HepG2 (cell line): ENCODE data around the gene RMI2. TPM values are rescaled to one million over a fixed set of nuclear protein-coding genes. Genes with fewer than 3 reads are reported as not detected.

Experiments used
- ARID2 ChIP-seq: sonication (generic); formaldehyde crosslinking; IDR thresholded peaks from 2 replicates; pipeline ENCODE4 v1.8.1; 2022; ENCODE audit warnings: mild to moderate bottlenecking, missing genetic modification reagents, borderline replicate concordance
- HHEX ChIP-seq: IDR thresholded peaks from 2 replicates; pipeline ENCODE4 v1.6.1; 2016; ENCODE audit warnings: control low read depth
- NR2F2 ChIP-seq: IDR thresholded peaks from 2 replicates; pipeline ENCODE4 v1.6.1; 2012; ENCODE audit warnings: low read depth, inconsistent platforms, borderline replicate concordance
- PCBP2 ChIP-seq: fragments of 200-400 bp; formaldehyde crosslinking; optimal IDR thresholded peaks from 2 replicates; pipeline ENCODE3; 2018; ENCODE audit warnings: low read length, low read depth; ENCODE audit not compliant: poor library complexity, severe bottlenecking
- SALL2 ChIP-seq: sonication (generic); formaldehyde crosslinking; IDR thresholded peaks from 2 replicates; pipeline ENCODE4 v1.8.1; 2023; ENCODE audit warnings: mild to moderate bottlenecking, missing genetic modification reagents, inconsistent platforms
- SOX13 ChIP-seq, 3 experiments: fragments of 450-650 bp in 1 of 3; sonication (generic) in 1 of 3; formaldehyde crosslinking in 1 of 3; IDR thresholded peaks in 2 of 3; conservative IDR thresholded peaks in 1 of 3; 2 replicates each; pipeline versions ENCODE4 v1.5.0 to v1.6.1; 2016 to 2020; ENCODE audit warnings: antibody characterized with exemption in 1 of 3, mild to moderate bottlenecking in 1 of 3, missing compliant biosample characterization in 1 of 3, missing genetic modification reagents in 1 of 3, moderate library complexity in 1 of 3
- TCF12 ChIP-seq, 2 experiments: fragments of 450-650 bp in 1 of 2; sonication (generic) in 1 of 2; formaldehyde crosslinking in 1 of 2; IDR thresholded peaks; 2 replicates each; pipeline versions ENCODE4 v1.6.1 to v1.8.0; 2017 to 2022; ENCODE audit warnings: antibody characterized with exemption in 1 of 2, mild to moderate bottlenecking in 1 of 2, missing genetic modification reagents in 1 of 2, moderate library complexity in 1 of 2
- TCF7L2 ChIP-seq: IDR thresholded peaks from 2 replicates; pipeline ENCODE4 v1.6.1; 2011; ENCODE audit warnings: mild to moderate bottlenecking, low read depth, low read length, moderate library complexity
- TP53 ChIP-seq: sonication (generic); formaldehyde crosslinking; conservative IDR thresholded peaks from 2 replicates; pipeline ENCODE4 v1.4.0; 2020; ENCODE audit warnings: missing genetic modification reagents
- ZFP90 ChIP-seq: sonication (generic); formaldehyde crosslinking; IDR thresholded peaks from 2 replicates; pipeline ENCODE4 v1.8.0; 2022; ENCODE audit warnings: missing genetic modification reagents, mild to moderate bottlenecking, inconsistent platforms, borderline replicate concordance
- ZNF350 ChIP-seq: sonication (generic); formaldehyde crosslinking; IDR thresholded peaks from 2 replicates; pipeline ENCODE4 v1.4.0; 2020; ENCODE audit warnings: mild to moderate bottlenecking, low read depth, missing genetic modification reagents, borderline replicate concordance
- ZNF354B ChIP-seq: sonication (generic); formaldehyde crosslinking; IDR thresholded peaks from 2 replicates; pipeline ENCODE4 v1.8.0; 2022; ENCODE audit warnings: mild to moderate bottlenecking, missing genetic modification reagents
- ZNF441 ChIP-seq: sonication (generic); formaldehyde crosslinking; IDR thresholded peaks from 2 replicates; pipeline ENCODE4 v1.7.0; 2021; ENCODE audit warnings: missing genetic modification reagents, borderline replicate concordance
- polyA plus RNA-seq, 8 experiments: library from polyadenylated mRNA; depleted of rRNA in 3 of 8; stranded (reverse) in 7 of 8; unstranded in 1 of 8; fragments of >200 nt; fragmentation: Illumina TruSeq in 4 of 8; extraction: Trizol in 4 of 8; gene quantifications; 2 replicates each; pipeline versions ENCODE4 v1.2.1 to v1.2.3, GENCODE V29; 2011 to 2016; ENCODE audit warnings: low read depth in 4 of 8, missing spikeins in 1 of 8, mixed read lengths in 1 of 8; ENCODE audit not compliant: insufficient read depth in 1 of 8
- total RNA-seq, 5 experiments: library from RNA; depleted of rRNA; stranded (reverse); fragments of >200 nt; fragmentation: Illumina TruSeq; extraction: Trizol; gene quantifications; 2 replicates each; pipeline ENCODE4 v1.2.3, GENCODE V29; 2016; ENCODE audit warnings: low read depth in 1 of 5
- TF ChIP-seq, protein P1 (sequence below): sonication (generic); formaldehyde crosslinking; IDR thresholded peaks from 2 replicates; pipeline ENCODE4 v1.5.1; 2020; ENCODE audit warnings: mild to moderate bottlenecking, missing genetic modification reagents, moderate library complexity
- TF ChIP-seq, protein P2 (sequence below): sonication (generic); formaldehyde crosslinking; IDR thresholded peaks from 2 replicates; pipeline ENCODE4 v1.8.1; 2023; ENCODE audit warnings: mild to moderate bottlenecking, missing genetic modification reagents
- TF ChIP-seq, protein P3 (sequence below): sonication (generic); formaldehyde crosslinking; IDR thresholded peaks from 2 replicates; pipeline ENCODE4 v1.4.0; 2020; ENCODE audit warnings: missing genetic modification reagents, borderline replicate concordance
- TF ChIP-seq, protein P4 (sequence below): sonication (generic); formaldehyde crosslinking; conservative IDR thresholded peaks from 2 replicates; pipeline ENCODE4 v1.4.0; 2020; ENCODE audit warnings: missing genetic modification reagents

Gene RMI2
- total and polyA plus RNA-seq, 2 of the 13 experiments (the other 11 are each of a cell fraction or from before 2014, with no cell fraction given) = 24.5 to 55.7 TPM

DNA sequence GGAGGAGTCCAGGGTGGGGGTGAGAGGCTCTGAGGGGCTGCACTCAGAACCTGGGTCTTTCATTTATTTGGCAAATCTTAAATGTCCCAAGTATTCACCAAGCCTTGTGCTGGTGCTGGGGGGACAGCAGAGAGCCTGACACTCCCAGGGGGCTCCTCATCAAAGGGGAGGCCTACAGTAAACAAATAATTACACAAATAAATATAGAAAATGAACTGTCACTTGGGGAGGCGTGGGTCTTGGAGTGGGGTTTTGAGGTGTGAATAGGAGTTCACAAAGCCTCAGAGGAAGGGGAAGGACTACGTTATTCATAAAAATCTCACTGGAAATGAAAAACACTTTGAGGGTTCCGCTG, 48.9 kb upstream of the RMI2 start (continued):
- TF ChIP-seq, protein P1, sequence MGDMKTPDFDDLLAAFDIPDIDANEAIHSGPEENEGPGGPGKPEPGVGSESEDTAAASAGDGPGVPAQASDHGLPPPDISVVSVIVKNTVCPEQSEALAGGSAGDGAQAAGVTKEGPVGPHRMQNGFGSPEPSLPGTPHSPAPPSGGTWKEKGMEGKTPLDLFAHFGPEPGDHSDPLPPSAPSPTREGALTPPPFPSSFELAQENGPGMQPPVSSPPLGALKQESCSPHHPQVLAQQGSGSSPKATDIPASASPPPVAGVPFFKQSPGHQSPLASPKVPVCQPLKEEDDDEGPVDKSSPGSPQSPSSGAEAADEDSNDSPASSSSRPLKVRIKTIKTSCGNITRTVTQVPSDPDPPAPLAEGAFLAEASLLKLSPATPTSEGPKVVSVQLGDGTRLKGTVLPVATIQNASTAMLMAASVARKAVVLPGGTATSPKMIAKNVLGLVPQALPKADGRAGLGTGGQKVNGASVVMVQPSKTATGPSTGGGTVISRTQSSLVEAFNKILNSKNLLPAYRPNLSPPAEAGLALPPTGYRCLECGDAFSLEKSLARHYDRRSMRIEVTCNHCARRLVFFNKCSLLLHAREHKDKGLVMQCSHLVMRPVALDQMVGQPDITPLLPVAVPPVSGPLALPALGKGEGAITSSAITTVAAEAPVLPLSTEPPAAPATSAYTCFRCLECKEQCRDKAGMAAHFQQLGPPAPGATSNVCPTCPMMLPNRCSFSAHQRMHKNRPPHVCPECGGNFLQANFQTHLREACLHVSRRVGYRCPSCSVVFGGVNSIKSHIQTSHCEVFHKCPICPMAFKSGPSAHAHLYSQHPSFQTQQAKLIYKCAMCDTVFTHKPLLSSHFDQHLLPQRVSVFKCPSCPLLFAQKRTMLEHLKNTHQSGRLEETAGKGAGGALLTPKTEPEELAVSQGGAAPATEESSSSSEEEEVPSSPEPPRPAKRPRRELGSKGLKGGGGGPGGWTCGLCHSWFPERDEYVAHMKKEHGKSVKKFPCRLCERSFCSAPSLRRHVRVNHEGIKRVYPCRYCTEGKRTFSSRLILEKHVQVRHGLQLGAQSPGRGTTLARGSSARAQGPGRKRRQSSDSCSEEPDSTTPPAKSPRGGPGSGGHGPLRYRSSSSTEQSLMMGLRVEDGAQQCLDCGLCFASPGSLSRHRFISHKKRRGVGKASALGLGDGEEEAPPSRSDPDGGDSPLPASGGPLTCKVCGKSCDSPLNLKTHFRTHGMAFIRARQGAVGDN (CRISPR knock-in tag) = no peak
- TF ChIP-seq TCF12 (IDR thresholded peaks at IDR 0.05) (no peak), TCF12 (CRISPR knock-in tag; IDR thresholded peaks at IDR 0.05) (no peak), ARID2 (CRISPR knock-in tag) (0 out of 2 replicates have a peak, but pooled peaks have one; percentile 19), NR2F2 (no peak), TCF7L2 (peak; percentile 44; the same call in 1 of the 2 replicates), SOX13 (IDR thresholded peaks at IDR 0.05) (no peak), SOX13 (CRISPR knock-in tag; conservative IDR thresholded peaks at IDR 0.05 in 1 of 2, IDR thresholded peaks at IDR 0.05 in 1 of 2) (0 out of 4 replicates have a peak, but pooled peaks of 1 of the 2 experiments have one; percentile 3), TP53 (CRISPR knock-in tag) (peak; percentile 3; the same call in 1 of the 2 replicates), ZNF354B (CRISPR knock-in tag) (no peak), HHEX (no peak), PCBP2 (no peak), ZNF350 (CRISPR knock-in tag) (no peak), SALL2 (0 out of 2 replicates have a peak, but pooled peaks have one; percentile 10), ZNF441 (CRISPR knock-in tag) (no peak; the same call in 1 of the 2 replicates), ZFP90 (CRISPR knock-in tag) (peak; percentile 20; the same call in 1 of the 2 replicates)
- TF ChIP-seq, protein P2, sequence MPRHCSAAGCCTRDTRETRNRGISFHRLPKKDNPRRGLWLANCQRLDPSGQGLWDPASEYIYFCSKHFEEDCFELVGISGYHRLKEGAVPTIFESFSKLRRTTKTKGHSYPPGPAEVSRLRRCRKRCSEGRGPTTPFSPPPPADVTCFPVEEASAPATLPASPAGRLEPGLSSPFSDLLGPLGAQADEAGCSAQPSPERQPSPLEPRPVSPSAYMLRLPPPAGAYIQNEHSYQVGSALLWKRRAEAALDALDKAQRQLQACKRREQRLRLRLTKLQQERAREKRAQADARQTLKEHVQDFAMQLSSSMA (CRISPR knock-in tag) = 0 out of 2 replicates have a peak, but pooled peaks have one; percentile 20
- TF ChIP-seq, protein P3, sequence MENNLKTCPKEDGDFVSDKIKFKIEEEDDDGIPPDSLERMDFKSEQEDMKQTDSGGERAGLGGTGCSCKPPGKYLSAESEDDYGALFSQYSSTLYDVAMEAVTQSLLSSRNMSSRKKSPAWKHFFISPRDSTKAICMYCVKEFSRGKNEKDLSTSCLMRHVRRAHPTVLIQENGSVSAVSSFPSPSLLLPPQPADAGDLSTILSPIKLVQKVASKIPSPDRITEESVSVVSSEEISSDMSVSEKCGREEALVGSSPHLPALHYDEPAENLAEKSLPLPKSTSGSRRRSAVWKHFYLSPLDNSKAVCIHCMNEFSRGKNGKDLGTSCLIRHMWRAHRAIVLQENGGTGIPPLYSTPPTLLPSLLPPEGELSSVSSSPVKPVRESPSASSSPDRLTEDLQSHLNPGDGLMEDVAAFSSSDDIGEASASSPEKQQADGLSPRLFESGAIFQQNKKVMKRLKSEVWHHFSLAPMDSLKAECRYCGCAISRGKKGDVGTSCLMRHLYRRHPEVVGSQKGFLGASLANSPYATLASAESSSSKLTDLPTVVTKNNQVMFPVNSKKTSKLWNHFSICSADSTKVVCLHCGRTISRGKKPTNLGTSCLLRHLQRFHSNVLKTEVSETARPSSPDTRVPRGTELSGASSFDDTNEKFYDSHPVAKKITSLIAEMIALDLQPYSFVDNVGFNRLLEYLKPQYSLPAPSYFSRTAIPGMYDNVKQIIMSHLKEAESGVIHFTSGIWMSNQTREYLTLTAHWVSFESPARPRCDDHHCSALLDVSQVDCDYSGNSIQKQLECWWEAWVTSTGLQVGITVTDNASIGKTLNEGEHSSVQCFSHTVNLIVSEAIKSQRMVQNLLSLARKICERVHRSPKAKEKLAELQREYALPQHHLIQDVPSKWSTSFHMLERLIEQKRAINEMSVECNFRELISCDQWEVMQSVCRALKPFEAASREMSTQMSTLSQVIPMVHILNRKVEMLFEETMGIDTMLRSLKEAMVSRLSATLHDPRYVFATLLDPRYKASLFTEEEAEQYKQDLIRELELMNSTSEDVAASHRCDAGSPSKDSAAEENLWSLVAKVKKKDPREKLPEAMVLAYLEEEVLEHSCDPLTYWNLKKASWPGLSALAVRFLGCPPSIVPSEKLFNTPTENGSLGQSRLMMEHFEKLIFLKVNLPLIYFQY (CRISPR knock-in tag) = no peak
- TF ChIP-seq, protein P4, sequence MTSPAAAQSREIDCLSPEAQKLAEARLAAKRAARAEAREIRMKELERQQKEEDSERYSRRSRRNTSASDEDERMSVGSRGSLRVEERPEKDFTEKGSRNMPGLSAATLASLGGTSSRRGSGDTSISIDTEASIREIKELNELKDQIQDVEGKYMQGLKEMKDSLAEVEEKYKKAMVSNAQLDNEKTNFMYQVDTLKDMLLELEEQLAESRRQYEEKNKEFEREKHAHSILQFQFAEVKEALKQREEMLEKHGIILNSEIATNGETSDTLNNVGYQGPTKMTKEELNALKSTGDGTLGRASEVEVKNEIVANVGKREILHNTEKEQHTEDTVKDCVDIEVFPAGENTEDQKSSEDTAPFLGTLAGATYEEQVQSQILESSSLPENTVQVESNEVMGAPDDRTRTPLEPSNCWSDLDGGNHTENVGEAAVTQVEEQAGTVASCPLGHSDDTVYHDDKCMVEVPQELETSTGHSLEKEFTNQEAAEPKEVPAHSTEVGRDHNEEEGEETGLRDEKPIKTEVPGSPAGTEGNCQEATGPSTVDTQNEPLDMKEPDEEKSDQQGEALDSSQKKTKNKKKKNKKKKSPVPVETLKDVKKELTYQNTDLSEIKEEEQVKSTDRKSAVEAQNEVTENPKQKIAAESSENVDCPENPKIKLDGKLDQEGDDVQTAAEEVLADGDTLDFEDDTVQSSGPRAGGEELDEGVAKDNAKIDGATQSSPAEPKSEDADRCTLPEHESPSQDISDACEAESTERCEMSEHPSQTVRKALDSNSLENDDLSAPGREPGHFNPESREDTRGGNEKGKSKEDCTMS (CRISPR knock-in tag) = no peak
